Esophagus squamous epithelium (tissue), 5 donors: Measurements from ENCODE around the gene PXYLP1. TPM values are rescaled to one million over a fixed set of nuclear protein-coding genes. Genes with fewer than 3 reads are reported as not detected.

Source experiments
- DNase-seq: peaks from one replicate; lab custom pipeline; 2025; lab: John Stamatoyannopoulos, UW
- H3K27ac ChIP-seq, 4 donors: fragments of 200-600 bp; sonication (generic); one replicate each; pipeline ENCODE4 v1.5.1; 2016 to 2019; ENCODE audit warnings: mild to moderate bottlenecking in 1 of 4
- H3K27me3 ChIP-seq, 4 donors: fragments of 200-600 bp; sonication (generic); 1 replicate in 3 of 4; 2 replicates in 1 of 4; pipeline versions ENCODE4 v1.5.1 to v1.6.0; 2017 to 2021; ENCODE audit warnings: antibody characterized with exemption in 1 of 4
- H3K36me3 ChIP-seq, 3 donors: fragments of 200-600 bp; sonication (generic); one replicate each; pipeline ENCODE4 v1.5.1; 2016 to 2019
- H3K4me1 ChIP-seq, 3 donors: fragments of 200-600 bp; sonication (generic); one replicate each; pipeline ENCODE4 v1.5.1; 2017 to 2019
- H3K4me3 ChIP-seq, 4 donors: fragments of 200-600 bp; sonication (generic); 1 replicate in 3 of 4; 2 replicates in 1 of 4; pipeline ENCODE4 v1.5.1; 2016 to 2019; ENCODE audit warnings: mild to moderate bottlenecking in 2 of 4, moderate library complexity in 1 of 4
- H3K9me3 ChIP-seq, 3 donors: fragments of 200-600 bp; sonication (generic); one replicate each; pipeline ENCODE4 v1.5.1; 2016 to 2019
- POLR2A ChIP-seq, 4 donors: fragments of 450-650 bp; IDR thresholded peaks; one replicate each; pipeline ENCODE4 v1.6.1; 2017; ENCODE audit warnings: antibody characterized with exemption in 4 of 4, mild to moderate bottlenecking in 4 of 4, moderate library complexity in 3 of 4
- WGBS, 2 donors: methylation state at CpG; one replicate each; pipeline ENCODE4 v1.1.5; 2018; 5-methylcytosine and 5-hydroxymethylcytosine counted together
- intact Hi-C: fragments of 100-400 bp; cut with DNase I; formaldehyde crosslinking; loops from one replicate; pipeline ENCODE4 v1.15.0; 2022
- total RNA-seq, 4 donors: library from RNA; depleted of rRNA; stranded (reverse); fragments of >200 nt; gene quantifications; one replicate each; pipeline ENCODE4 v1.1.0, GENCODE V29; 2016
- TF ChIP-seq, protein P1 (sequence below), 6 experiments: fragments of 450-650 bp in 4 of 6; fragments of 200-600 bp in 2 of 6; sonication (generic) in 2 of 6; IDR thresholded peaks; one replicate each; pipeline ENCODE4 v1.5.1; 2016 to 2019; ENCODE audit warnings: antibody characterized with exemption in 6 of 6, mild to moderate bottlenecking in 4 of 6, moderate library complexity in 4 of 6
- donor health status: DM: yes; HTN: yes; CAD: no.

PXYLP1 gene, protein sequence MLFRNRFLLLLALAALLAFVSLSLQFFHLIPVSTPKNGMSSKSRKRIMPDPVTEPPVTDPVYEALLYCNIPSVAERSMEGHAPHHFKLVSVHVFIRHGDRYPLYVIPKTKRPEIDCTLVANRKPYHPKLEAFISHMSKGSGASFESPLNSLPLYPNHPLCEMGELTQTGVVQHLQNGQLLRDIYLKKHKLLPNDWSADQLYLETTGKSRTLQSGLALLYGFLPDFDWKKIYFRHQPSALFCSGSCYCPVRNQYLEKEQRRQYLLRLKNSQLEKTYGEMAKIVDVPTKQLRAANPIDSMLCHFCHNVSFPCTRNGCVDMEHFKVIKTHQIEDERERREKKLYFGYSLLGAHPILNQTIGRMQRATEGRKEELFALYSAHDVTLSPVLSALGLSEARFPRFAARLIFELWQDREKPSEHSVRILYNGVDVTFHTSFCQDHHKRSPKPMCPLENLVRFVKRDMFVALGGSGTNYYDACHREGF
- 1 to 10 TPM; 2.9 to 7.8 (median 4.1) TPM for total RNA-seq

DNA sequence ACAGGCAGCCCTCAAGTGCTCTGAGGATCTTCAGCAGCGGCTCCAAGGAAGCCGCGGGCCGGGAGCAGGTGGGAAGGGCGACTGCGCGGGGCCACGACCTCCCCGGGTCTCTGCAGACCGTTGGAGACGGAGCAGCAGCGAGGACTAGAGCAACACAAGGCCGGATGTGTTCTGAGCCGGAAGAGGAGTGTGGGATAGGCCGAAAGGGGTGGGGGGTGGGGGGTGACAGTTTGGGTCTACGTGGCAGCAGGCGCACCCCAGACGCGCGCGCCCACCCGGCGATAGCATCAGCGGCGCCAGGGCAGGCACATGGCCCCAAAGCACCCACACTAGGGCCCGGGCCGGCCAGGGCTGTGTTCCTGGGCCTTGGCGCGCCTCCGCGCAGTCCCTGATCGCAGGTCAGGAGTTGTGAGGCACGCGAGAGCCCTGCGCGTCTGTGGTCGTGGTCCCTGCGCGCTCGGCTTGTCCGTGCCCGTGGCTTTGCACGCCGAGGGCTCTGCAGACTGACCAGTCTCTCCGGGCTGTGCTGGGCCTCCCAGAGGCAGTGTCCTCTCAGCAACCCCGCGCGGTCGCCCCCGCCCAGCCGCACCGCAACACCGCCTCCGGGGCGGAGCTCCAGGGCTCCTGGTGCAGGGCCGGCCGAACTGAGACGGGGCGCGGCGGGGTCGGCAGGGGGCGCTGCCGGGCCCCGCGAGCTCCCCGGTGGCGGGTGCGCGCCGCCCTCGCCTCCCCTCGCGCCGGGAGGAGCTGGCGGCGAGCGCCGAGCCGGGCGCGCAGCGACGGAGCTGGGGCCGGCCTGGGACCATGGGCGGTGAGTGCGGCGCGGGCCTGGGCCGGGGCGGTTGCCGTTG, at the start of gene PXYLP1:
TSS of gene PXYLP1 (plus strand) at position 725 of the 851 bp plus-strand sequence. CDS start 28,351 bp downstream, outside the sequence.
- 0% methylated on average over 1 to 3 of the region's 92 CpGs for WGBS, 2 donors
- Histone ChIP-seq H3K36me3 (no peaks in the 10 kb centered on the region), H3K9me3 (no peaks in the 10 kb centered on the region), H3K4me1 (peaks cover 0 to 25% (median 0%) of the 10 kb centered on the region in 3 donors), H3K4me3 (peak within 1 kb of the TSS; percentile 63 to 88 (median 70)), H3K27ac (peak within 1 kb of the TSS; percentile 82 to 92 (median 88)), H3K27me3 (no peaks in the 10 kb centered on the region)
- TF ChIP-seq, protein P1, sequence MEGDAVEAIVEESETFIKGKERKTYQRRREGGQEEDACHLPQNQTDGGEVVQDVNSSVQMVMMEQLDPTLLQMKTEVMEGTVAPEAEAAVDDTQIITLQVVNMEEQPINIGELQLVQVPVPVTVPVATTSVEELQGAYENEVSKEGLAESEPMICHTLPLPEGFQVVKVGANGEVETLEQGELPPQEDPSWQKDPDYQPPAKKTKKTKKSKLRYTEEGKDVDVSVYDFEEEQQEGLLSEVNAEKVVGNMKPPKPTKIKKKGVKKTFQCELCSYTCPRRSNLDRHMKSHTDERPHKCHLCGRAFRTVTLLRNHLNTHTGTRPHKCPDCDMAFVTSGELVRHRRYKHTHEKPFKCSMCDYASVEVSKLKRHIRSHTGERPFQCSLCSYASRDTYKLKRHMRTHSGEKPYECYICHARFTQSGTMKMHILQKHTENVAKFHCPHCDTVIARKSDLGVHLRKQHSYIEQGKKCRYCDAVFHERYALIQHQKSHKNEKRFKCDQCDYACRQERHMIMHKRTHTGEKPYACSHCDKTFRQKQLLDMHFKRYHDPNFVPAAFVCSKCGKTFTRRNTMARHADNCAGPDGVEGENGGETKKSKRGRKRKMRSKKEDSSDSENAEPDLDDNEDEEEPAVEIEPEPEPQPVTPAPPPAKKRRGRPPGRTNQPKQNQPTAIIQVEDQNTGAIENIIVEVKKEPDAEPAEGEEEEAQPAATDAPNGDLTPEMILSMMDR (IDR thresholded peaks at IDR 0.05) = peak; percentile 35 to 86 (median 80)
- peak in 2 of 4 donors; percentile 18 to 54 for TF ChIP-seq POLR2A (IDR thresholded peaks at IDR 0.05)
- intact Hi-C loops = no loop called here
- peak; percentile 63 for DNase-seq

DNA sequence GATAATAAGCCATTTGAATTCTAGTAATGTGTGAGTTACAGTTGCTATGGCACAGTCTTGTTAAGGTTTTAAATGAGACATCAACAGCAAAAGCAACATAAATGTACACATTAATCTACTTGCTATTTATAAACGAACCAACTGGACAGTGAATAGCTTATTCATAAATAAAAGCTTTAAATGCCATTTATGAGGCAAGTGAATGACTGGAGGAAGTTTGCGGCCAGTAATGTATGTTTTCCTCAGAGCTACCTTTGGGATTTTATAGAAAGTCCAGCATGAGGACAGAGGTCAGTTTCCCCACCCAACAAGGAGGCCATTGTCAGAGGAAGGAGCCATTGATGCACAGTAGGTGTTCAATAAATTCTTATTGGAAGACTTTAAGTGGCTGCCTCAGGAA, 48.0 kb upstream of the PXYLP1 start:
- H3K4me3 ChIP-seq = no peak overlapping the region
- H3K36me3 ChIP-seq = no peaks in the 10 kb centered on the region
- H3K27ac ChIP-seq = no peak overlapping the region
- H3K9me3 ChIP-seq = peaks cover 0 to 8% (median 0%) of the 10 kb centered on the region in 3 donors
- TF ChIP-seq, protein P1 (IDR thresholded peaks at IDR 0.05) = no peak
- no peak for DNase-seq
- intact Hi-C loops = loop anchor here (10.0 kb wide), 1 partner anchor 169 kb away; no protein-coding TSS in a partner anchor
- H3K27me3 ChIP-seq = peaks cover 0 to 17% (median 0%) of the 10 kb centered on the region in 4 donors
- no peaks in the 10 kb centered on the region for H3K4me1 ChIP-seq
- WGBS, 2 donors = 25 to 28% methylated on average over 2 of the region's 2 CpGs

DNA sequence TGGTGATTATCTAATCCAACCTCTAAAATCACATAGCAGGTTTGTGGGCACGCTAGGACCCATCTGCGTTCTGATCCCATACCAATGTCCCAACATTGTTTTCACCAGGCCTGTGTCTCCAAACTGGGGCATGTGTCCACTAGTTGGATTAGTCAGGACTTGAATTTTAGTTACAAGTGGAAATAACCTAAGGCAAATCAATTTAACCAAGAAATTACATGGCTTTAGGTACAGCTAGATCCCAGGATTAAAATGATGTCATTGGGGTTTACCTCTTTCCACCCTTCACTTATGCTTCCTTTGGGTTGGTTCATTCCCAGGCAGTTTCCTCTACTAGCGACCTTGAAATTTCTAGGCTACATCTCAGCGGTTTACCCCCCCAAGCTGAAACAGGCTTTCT, 47.2 kb upstream of the PXYLP1 start:
- intact Hi-C loops = loop anchor here (10.0 kb wide), 1 partner anchor 170 kb away; no protein-coding TSS in a partner anchor

DNA sequence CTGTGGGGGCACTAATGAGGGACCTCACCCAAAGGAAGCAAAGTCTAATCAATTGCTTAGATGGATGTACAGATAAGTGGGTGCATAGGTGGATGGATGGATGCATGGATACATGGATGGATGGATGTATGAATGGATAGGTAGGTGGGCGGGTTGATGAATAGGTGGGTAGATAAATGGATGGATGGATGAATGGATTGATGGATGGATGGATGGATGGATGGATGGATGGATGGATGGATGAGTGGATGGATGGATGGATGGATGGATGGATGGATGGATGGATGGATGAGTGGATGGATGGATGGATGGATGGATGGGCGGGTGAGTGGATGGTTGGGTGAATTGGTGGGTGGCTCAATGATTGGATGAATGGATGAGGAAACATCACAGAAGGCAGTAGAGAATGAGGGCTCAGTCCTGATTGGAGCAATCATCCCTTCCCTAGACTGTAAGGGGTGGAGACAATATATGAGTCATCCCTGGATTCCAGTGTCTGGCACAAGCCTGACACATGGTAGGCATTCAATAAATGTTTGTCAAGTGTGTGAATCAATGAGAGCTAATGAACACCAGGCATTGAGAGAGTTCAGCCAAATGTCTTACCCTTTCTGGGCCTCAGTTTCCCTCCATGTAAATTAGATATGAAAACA, 40.4 kb upstream of the PXYLP1 start:
- Histone ChIP-seq H3K27ac (no peak overlapping the region), H3K9me3 (no peaks in the 10 kb centered on the region), H3K4me1 (peaks cover 0 to 7% (median 0%) of the 10 kb centered on the region in 3 donors), H3K27me3 (peaks cover 0 to 51% (median 0%) of the 10 kb centered on the region in 4 donors), H3K36me3 (no peaks in the 10 kb centered on the region), H3K4me3 (no peak overlapping the region)
- no peak for TF ChIP-seq POLR2A (IDR thresholded peaks at IDR 0.05)
- TF ChIP-seq, protein P1 (IDR thresholded peaks at IDR 0.05) = no peak
- DNase-seq = no peak
- intact Hi-C loops = loop anchor here (10.0 kb wide), 1 partner anchor 296 kb away; no protein-coding TSS in a partner anchor
- 46 to 47% methylated on average over 2 of the region's 2 CpGs for WGBS, 2 donors

More for the DNA sequence above, 47.2 kb upstream of the PXYLP1 start:
- no peak overlapping the region for H3K27ac ChIP-seq
- no peaks in the 10 kb centered on the region for H3K36me3 ChIP-seq
- no peak for DNase-seq
- TF ChIP-seq POLR2A (IDR thresholded peaks at IDR 0.05) = no peak
- TF ChIP-seq, protein P1 (IDR thresholded peaks at IDR 0.05) = no peak
- H3K27me3 ChIP-seq = peaks cover 0 to 18% (median 0%) of the 10 kb centered on the region in 4 donors
- no peak overlapping the region for H3K4me3 ChIP-seq
- no peaks in the 10 kb centered on the region for H3K4me1 ChIP-seq
- peaks cover 0 to 8% (median 0%) of the 10 kb centered on the region in 3 donors for H3K9me3 ChIP-seq
- WGBS, 2 donors = 50 to 54% methylated on average over 4 of the region's 4 CpGs
